ENCODE measurements around the gene ACTBL2. TPM values are rescaled to one million over a fixed set of nuclear protein-coding genes. Genes with fewer than 3 reads are reported as not detected.
A peak's percentile ranks its signal among the peaks of the same experiment; 100 is the strongest.
"Not testable (repeated sequence)": the region's sequence is repeated elsewhere in the genome, so short reads cannot be mapped to it uniquely, and the experiment has no call there.

The ACTBL2 gene
- 0.23 and 1.0 TPM in 2 replicates for total RNA-seq (2014; rRNA removed; shearing (Covaris generic); ENCODE audit: low replicate concordance)

DNA sequence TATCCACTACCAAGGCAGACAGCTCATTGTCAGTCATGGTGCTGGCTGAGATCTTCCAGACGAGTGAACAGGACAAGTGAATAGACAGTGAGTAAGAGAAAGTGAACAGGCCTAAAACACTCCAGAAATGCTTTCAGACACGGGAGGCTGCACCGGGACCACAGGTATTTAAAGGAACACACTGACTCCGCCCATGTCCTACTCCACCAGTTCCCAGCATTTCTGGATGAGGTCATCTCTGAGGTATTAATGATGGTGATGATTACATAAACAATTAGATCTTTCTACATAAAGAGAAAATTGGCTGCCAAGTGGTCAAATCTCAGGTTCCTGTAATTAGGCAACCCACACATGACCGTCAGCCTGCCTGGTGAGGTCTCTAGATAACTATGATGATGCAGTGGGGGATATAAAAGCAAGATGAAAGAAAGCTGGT, at the start of gene ACTBL2:
TSS of gene ACTBL2 (minus strand) at position 141 of the 436 bp plus-strand sequence. CDS start at position 37, 104 bp downstream.
- in situ Hi-C loops (cut with HindIII; ENCODE audit: low pct_unique_long_range_greater_than_20kb, low sequenced_read_pairs): loop anchor here (25.0 kb wide), 1 partner anchor 655 kb away; no protein-coding TSS in a partner anchor

DNA sequence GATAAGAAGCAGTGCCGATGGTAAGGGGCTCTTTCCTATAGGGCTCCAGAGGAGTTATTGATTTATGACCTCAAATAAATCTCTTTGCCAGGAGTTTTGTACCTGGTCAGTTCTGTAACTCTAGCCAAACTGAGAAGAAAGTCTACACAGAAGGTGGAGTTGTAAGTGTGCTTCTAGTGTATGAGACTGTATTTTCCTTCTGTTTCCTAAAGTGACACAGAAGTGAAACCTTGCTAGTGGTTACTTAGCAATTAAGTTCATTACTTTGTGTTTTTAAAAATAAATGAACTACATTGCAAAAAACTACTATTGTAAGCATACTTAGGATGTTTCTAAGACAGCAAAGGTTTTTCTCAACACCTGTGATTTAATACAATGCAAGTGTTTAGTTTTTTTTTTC, 48.7 kb upstream of the ACTBL2 start:
- in situ Hi-C loops (cut with HindIII; ENCODE audit: low pct_unique_long_range_greater_than_20kb, low sequenced_read_pairs): no loop called here

More for the DNA sequence above, at the start of gene ACTBL2:
- DNase-seq (ENCODE audit: low read depth): peak; percentile 92

GRCh38 chr5:57529864-57530263, 47.3 kb upstream of the ACTBL2 start:
- DNase-seq (ENCODE audit: low read depth): no peak
- in situ Hi-C loops (cut with HindIII; ENCODE audit: low pct_unique_long_range_greater_than_20kb, low sequenced_read_pairs): no loop called here

More for the DNA sequence above, 48.7 kb upstream of the ACTBL2 start:
- no peak for DNase-seq (ENCODE audit: low read depth)

DNA sequence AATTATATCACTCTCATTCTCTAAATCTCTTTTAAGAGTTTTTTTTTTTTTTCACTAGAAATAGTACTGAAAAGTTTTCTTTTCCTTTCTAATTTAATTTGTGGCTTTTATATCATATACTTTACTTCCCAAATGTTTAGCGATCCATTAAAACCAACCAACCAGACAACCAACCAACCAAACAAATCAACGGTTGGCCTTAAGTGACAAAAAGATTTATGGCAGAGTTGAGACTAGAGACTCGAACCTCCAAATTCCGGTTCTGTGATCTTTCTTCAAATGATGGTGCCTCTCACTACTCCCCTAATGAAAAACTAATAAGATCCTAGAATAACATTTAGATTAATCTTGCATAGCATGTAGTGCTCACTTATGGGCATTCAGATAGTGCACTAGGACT, 45.3 kb upstream of the ACTBL2 start:
- in situ Hi-C loops (cut with HindIII; ENCODE audit: low pct_unique_long_range_greater_than_20kb, low sequenced_read_pairs): no loop called here
- no peak for DNase-seq (ENCODE audit: low read depth)

GRCh38 chr5:57524348-57525060, 41.9 kb upstream of the ACTBL2 start:
- DNase-seq (ENCODE audit: low read depth): no peak
- in situ Hi-C loops (cut with HindIII; ENCODE audit: low pct_unique_long_range_greater_than_20kb, low sequenced_read_pairs): no loop called here

GRCh38 chr5:57522477-57522876, 39.9 kb upstream of the ACTBL2 start:
- in situ Hi-C loops (cut with HindIII; ENCODE audit: low pct_unique_long_range_greater_than_20kb, low sequenced_read_pairs); DNase-seq (ENCODE audit: low read depth): not testable (repeated sequence)

GRCh38 chr5:57518415-57518814, 35.8 kb upstream of the ACTBL2 start:
- DNase-seq (ENCODE audit: low read depth); in situ Hi-C loops (cut with HindIII; ENCODE audit: low pct_unique_long_range_greater_than_20kb, low sequenced_read_pairs): not testable (repeated sequence)

- DNase-seq (ENCODE audit: low read depth): no peak
- in situ Hi-C loops (cut with HindIII; ENCODE audit: low pct_unique_long_range_greater_than_20kb, low sequenced_read_pairs): no loop called here
These were observed 34.6 kb upstream of the ACTBL2 start for GRCh38 chr5:57517250-57517649.

DNA sequence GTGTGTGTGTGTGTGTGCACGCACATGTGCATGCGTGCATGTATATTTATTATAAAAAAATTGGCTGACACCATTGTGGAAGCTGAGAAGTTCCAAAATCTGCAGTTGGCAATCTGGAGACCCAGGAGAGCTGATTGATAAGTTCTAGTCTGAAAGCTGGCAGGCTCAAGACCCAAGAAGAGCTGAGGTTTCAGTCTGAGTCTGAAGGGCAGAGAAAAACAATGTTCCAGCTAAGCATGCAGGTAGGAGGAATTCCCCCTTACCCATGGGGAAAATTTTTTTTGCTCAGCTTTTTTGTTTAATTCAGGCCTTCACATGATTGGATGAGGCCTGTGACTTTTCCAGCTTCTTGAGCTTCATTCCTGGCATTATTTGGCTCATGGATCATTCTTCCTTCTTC, 31.2 kb upstream of the ACTBL2 start:
- no peak for DNase-seq (ENCODE audit: low read depth)
- in situ Hi-C loops (cut with HindIII; ENCODE audit: low pct_unique_long_range_greater_than_20kb, low sequenced_read_pairs): no loop called here

GRCh38 chr5:57511321-57511720, 28.7 kb upstream of the ACTBL2 start:
- no peak for DNase-seq (ENCODE audit: low read depth)
- in situ Hi-C loops (cut with HindIII; ENCODE audit: low pct_unique_long_range_greater_than_20kb, low sequenced_read_pairs): no loop called here

DNA sequence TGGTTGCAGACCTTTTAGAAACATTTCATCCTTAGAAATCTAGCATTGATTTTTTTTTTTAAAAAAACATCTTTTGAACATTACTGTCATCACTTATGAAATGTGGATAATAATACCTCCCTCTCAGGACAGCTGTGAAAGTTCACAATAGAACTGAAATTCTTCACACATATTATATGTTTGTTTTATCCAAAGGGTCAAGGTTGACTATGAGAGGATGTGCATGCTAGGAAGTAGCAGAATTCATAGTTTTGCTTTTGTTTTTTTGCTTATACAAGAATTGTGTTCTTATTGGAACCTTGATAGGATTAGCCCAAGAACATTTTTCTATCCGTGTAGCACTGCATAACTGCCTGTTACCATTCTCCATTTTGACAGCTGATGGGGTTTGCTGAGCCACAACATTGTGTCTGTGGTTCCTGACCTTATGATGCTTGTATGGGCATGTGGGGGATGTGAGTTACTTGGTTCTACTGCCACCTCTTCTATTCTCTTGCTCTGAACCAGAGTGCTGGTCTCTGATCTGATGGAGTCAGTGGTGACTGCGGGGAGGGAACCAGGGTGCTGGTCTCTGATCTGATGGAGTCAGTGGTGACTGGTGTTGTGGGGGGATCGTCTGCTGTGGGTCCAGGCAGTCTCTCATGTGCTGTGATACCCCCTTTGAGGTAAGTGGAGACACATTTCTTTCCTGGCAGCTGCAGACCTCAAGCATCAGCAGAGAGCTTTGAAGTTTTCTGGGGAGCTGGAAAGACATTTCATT, 27.1 kb upstream of the ACTBL2 start:
- in situ Hi-C loops (cut with HindIII; ENCODE audit: low pct_unique_long_range_greater_than_20kb, low sequenced_read_pairs): no loop called here

GRCh38 chr5:57508211-57508610, 25.6 kb upstream of the ACTBL2 start:
- in situ Hi-C loops (cut with HindIII; ENCODE audit: low pct_unique_long_range_greater_than_20kb, low sequenced_read_pairs): no loop called here
- DNase-seq (ENCODE audit: low read depth): no peak

More for the DNA sequence above, 27.1 kb upstream of the ACTBL2 start:
- no peak for DNase-seq (ENCODE audit: low read depth)

GRCh38 chr5:57505272-57506200, 22.9 kb upstream of the ACTBL2 start:
- in situ Hi-C loops (cut with HindIII; ENCODE audit: low pct_unique_long_range_greater_than_20kb, low sequenced_read_pairs): no loop called here
- DNase-seq (ENCODE audit: low read depth): no peak

- DNase-seq (ENCODE audit: low read depth): no peak
- in situ Hi-C loops (cut with HindIII; ENCODE audit: low pct_unique_long_range_greater_than_20kb, low sequenced_read_pairs): no loop called here
These were observed 21.7 kb upstream of the ACTBL2 start for GRCh38 chr5:57504357-57504756.

DNA sequence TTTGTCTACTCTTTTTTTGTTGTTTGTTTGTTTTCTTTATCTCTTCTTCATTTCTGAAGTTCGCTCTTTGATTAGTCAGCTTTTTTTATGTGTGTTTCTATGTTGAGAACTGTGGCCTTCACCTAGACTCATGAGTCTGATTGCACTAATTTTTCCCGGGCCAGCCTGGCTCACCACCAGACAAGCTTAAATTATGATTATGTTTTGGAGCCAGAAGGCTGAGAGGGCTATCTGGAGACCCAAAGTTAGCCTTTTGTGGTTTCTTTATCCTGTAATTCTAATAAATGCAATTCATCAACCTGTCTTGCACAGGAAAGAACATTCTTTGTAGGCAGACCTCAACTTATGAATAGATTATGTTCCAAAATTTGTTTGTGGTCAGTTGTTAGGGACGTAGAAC, 20.8 kb upstream of the ACTBL2 start:
- DNase-seq (ENCODE audit: low read depth): peak; percentile 21
- in situ Hi-C loops (cut with HindIII; ENCODE audit: low pct_unique_long_range_greater_than_20kb, low sequenced_read_pairs): no loop called here

GRCh38 chr5:57501414-57502201, 19.0 kb upstream of the ACTBL2 start:
- DNase-seq (ENCODE audit: low read depth): no peak
- in situ Hi-C loops (cut with HindIII; ENCODE audit: low pct_unique_long_range_greater_than_20kb, low sequenced_read_pairs): no loop called here

GRCh38 chr5:57499262-57500050, 16.8 kb upstream of the ACTBL2 start:
- peak; percentile 77 for DNase-seq (ENCODE audit: low read depth)
- in situ Hi-C loops (cut with HindIII; ENCODE audit: low pct_unique_long_range_greater_than_20kb, low sequenced_read_pairs): loop anchor here (10.0 to 25.0 kb wide), 2 partner anchors 638 to 965 kb away; partner anchors contain the start of gene PLK2

Measured in Caki2 (cell line).